Measurements from ENCODE around the gene TUFT1. TPM values are rescaled to one million over a fixed set of nuclear protein-coding genes. Genes with fewer than 3 reads are reported as not detected.

TUFT1 gene
- total and polyA plus RNA-seq, 2 of the 13 experiments (the other 11 are each of a cell fraction or from before 2014, with no cell fraction given) = 6.4 to 7.3 TPM

- Histone ChIP-seq H3K4me1 (ENCODE audit: insufficient read depth, low read length) (peaks cover 43% of the 10 kb centered on the region), H2AFZ (ENCODE audit: low read length) (no peak overlapping the region), H3K9me3 (ENCODE audit: low read length) (no peaks in the 10 kb centered on the region), H3K4me3 (replicated peaks in 1 of 3; ENCODE audit: insufficient read depth in 1 of 3, low read depth in 2 of 3, low read length in 3 of 3) (no peak overlapping the region), H4K20me1 (ENCODE audit: insufficient read depth, low read length) (no peaks in the 10 kb centered on the region), H3K9ac (ENCODE audit: insufficient read depth, low read depth, low read length) (no peak overlapping the region), H3K4me2 (ENCODE audit: low read depth, low read length) (no peak overlapping the region), H3K27ac (ENCODE audit: extremely low read length, insufficient read depth, low read length) (no peak overlapping the region), H3K79me2 (ENCODE audit: insufficient read depth, low read length) (no peaks in the 10 kb centered on the region), H3K27me3 (ENCODE audit: control insufficient read depth in 1 of 2, insufficient read depth in 2 of 2, low read length in 2 of 2) (no peaks in the 10 kb centered on the region), H3K36me3 (replicated peaks in 1 of 2; ENCODE audit: control insufficient read depth in 1 of 2, insufficient read depth in 2 of 2, low read length in 2 of 2) (no peaks in the 10 kb centered on the region; a peak in 1 of 5 replicates)
- no peak for ATAC-seq
- POLR2A ChIA-PET = interaction anchor here (0.8 kb wide), 1 partner anchor 21 kb away, joined by 3 read pairs; the partner anchor contains the start of gene TUFT1
- TF ChIP-seq ZNF737 (CRISPR knock-in tag; IDR thresholded peaks at IDR 0.05; ENCODE audit: borderline replicate concordance) = no peak
- TF ChIP-seq MIXL1 (CRISPR knock-in tag; IDR thresholded peaks at IDR 0.05) = no peak
- no peak for TF ChIP-seq SIX4 (CRISPR knock-in tag; IDR thresholded peaks at IDR 0.05)
- no peak for TF ChIP-seq ZNF496 (CRISPR knock-in tag; IDR thresholded peaks at IDR 0.05; ENCODE audit: insufficient replicate concordance)
- no peak for TF ChIP-seq NFE2L1 (CRISPR knock-in tag; IDR thresholded peaks at IDR 0.05; ENCODE audit: borderline replicate concordance)
- TF ChIP-seq ZNF577 (CRISPR knock-in tag; IDR thresholded peaks at IDR 0.05; ENCODE audit: borderline replicate concordance, low read depth) = no peak
- no peak for TF ChIP-seq ZNF672 (CRISPR knock-in tag; IDR thresholded peaks at IDR 0.05)
- no peak for TF ChIP-seq EZH2 (conservative IDR thresholded peaks at IDR 0.05; ENCODE audit: low read depth, low read length)
- TF ChIP-seq ZNF224 (CRISPR knock-in tag; IDR thresholded peaks at IDR 0.05) = no peak
- WGBS (ENCODE audit: low lambda C conversion rate) = 92% methylated on average over 12 of the region's 12 CpGs
- no peak for FAIRE-seq
- DNase-seq (ENCODE audit: low spot score) = no peak
- in situ Hi-C loops (cut with HindIII; ENCODE audit: extremely low pct_ligation_motif_present, low pct_unique_long_range_greater_than_20kb) = no loop called here
- CTCF ChIA-PET (ENCODE audit: low intra/inter-chr PET ratio, low total read pairs) = no interaction called here
- no TSS peak for BruUV-seq (replicated peaks)
- intact Hi-C loops (cut with micrococcal nuclease; ENCODE audit: unreplicated experiment) = no loop called here
Measured at GRCh38 chr1:151518431-151518830, 21.7 kb upstream of the TUFT1 start.

- no peak for FAIRE-seq
- no peaks in the 10 kb centered on the region for H3K79me2 ChIP-seq (ENCODE audit: insufficient read depth, low read length)
- intact Hi-C loops (cut with micrococcal nuclease; ENCODE audit: unreplicated experiment) = no loop called here
- TF ChIP-seq ZBTB34 (CRISPR knock-in tag; IDR thresholded peaks at IDR 0.05) (no peak), ZFP41 (CRISPR knock-in tag; IDR thresholded peaks at IDR 0.05; ENCODE audit: borderline replicate concordance) (no peak), MEIS2 (CRISPR knock-in tag; IDR thresholded peaks at IDR 0.05) (no peak), HOXA7 (CRISPR knock-in tag; IDR thresholded peaks at IDR 0.05) (no peak), PPARG (CRISPR knock-in tag; conservative IDR thresholded peaks at IDR 0.05) (no peak), HNF4G (IDR thresholded peaks at IDR 0.05; ENCODE audit: borderline replicate concordance, low read depth, low read length) (no peak), HNF4G (CRISPR knock-in tag; IDR thresholded peaks at IDR 0.05; ENCODE audit: borderline replicate concordance, low read depth) (no peak), PHF8 (CRISPR knock-in tag; IDR thresholded peaks at IDR 0.05) (no peak), HNRNPL (IDR thresholded peaks at IDR 0.05; ENCODE audit: low read depth, low read length) (no peak), GPN1 (CRISPR knock-in tag; IDR thresholded peaks at IDR 0.05; ENCODE audit: borderline replicate concordance) (no peak), KLF13 (CRISPR knock-in tag; IDR thresholded peaks at IDR 0.05) (no peak)
Measured at GRCh38 chr1:151518936-151519335, 21.2 kb upstream of the TUFT1 start.

More at GRCh38 chr1:151518936-151519335, 21.2 kb upstream of the TUFT1 start:
- Histone ChIP-seq H3K4me2 (ENCODE audit: low read depth, low read length) (no peak overlapping the region), H2AFZ (ENCODE audit: low read length) (no peak overlapping the region), H4K20me1 (ENCODE audit: insufficient read depth, low read length) (no peaks in the 10 kb centered on the region), H3K4me3 (replicated peaks in 1 of 3; ENCODE audit: insufficient read depth in 1 of 3, low read depth in 2 of 3, low read length in 3 of 3) (no peak overlapping the region), H3K27me3 (ENCODE audit: control insufficient read depth in 1 of 2, insufficient read depth in 2 of 2, low read length in 2 of 2) (no peaks in the 10 kb centered on the region), H3K9me3 (ENCODE audit: low read length) (no peaks in the 10 kb centered on the region), H3K4me1 (ENCODE audit: insufficient read depth, low read length) (peaks cover 38% of the 10 kb centered on the region), H3K9ac (ENCODE audit: insufficient read depth, low read depth, low read length) (no peak overlapping the region), H3K36me3 (replicated peaks in 1 of 2; ENCODE audit: control insufficient read depth in 1 of 2, insufficient read depth in 2 of 2, low read length in 2 of 2) (no peaks in the 10 kb centered on the region; a peak in 1 of 5 replicates), H3K27ac (ENCODE audit: extremely low read length, insufficient read depth, low read length) (no peak overlapping the region)
- ATAC-seq = no peak
- BruUV-seq (replicated peaks) = no TSS peak
- no peak for DNase-seq (ENCODE audit: low spot score)
- CTCF ChIA-PET (ENCODE audit: low intra/inter-chr PET ratio, low total read pairs) = no interaction called here
- POLR2A ChIA-PET = interaction anchor here (3.8 kb wide), 1 partner anchor 21 kb away, joined by 14 read pairs; the partner anchor contains the start of gene TUFT1
- no CpG with 5 or more reads among the region's 15 CpGs for WGBS (ENCODE audit: low lambda C conversion rate)
- in situ Hi-C loops (cut with HindIII; ENCODE audit: extremely low pct_ligation_motif_present, low pct_unique_long_range_greater_than_20kb) = no loop called here
